Measurements from ENCODE around the gene MLLT3. TPM values are rescaled to one million over a fixed set of nuclear protein-coding genes. Genes with fewer than 3 reads are reported as not detected.

Gene MLLT3
- total RNA-seq, 1 experiment from 2014 or later, result 21.6 TPM

DNA sequence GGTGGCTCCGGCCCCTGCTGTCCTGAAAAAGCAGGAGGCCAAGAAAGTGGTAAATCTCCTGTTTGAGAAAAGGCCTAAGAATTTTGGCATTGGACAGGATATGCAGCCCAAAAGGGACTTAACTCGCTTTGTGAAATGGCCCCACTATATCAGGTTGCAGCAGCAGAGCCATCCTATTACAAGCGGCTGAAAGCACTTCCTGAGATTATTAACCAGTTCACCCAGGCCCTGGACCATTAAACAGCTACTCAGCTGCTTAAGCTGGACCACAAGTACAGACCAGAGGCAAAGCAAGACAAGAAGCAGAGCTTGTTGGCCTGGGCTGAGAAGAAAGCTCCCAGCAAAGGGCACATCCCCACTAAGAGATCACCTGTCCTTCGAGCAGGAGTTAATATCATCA, 89.7 kb downstream of the MLLT3 start:
- no peak overlapping the region for H3K27ac ChIP-seq
- H3K79me2 ChIP-seq (ENCODE audit: low read depth), result no peaks in the 10 kb centered on the region
- no peak overlapping the region for H3K4me2 ChIP-seq
- no peak overlapping the region for H2AFZ ChIP-seq
- TF ChIP-seq EZH2 (IDR thresholded peaks at IDR 0.05; ENCODE audit: low read depth), result no peak
- no peak for TF ChIP-seq CTCF (conservative IDR thresholded peaks at IDR 0.05)
- H4K20me1 ChIP-seq (ENCODE audit: insufficient read depth), result no peaks in the 10 kb centered on the region
- no peaks in the 10 kb centered on the region for H3K9me3 ChIP-seq (ENCODE audit: insufficient read depth, low read depth)
- H3K36me3 ChIP-seq (ENCODE audit: low read depth), result no peaks in the 10 kb centered on the region
- DNase-seq, result no peak
- no peaks in the 10 kb centered on the region for H3F3A ChIP-seq (ENCODE audit: insufficient read depth, low read depth)
- no peaks in the 10 kb centered on the region for H3K9me2 ChIP-seq (ENCODE audit: insufficient read depth)
- intact Hi-C loops (cut with micrococcal nuclease; ENCODE audit: unreplicated experiment), result no loop called here
- no peaks in the 10 kb centered on the region for H3K27me3 ChIP-seq (ENCODE audit: insufficient read depth, low read depth)
- H3K4me3 ChIP-seq, result no peak overlapping the region
- CTCF ChIA-PET, result no interaction called here
- no TSS peak for BruUV-seq (replicated peaks)
- POLR2A ChIA-PET (ENCODE audit: unreplicated experiment), result no interaction called here
- no peaks in the 10 kb centered on the region for H3K4me1 ChIP-seq (replicated peaks; ENCODE audit: insufficient read depth)

- no peaks in the 10 kb centered on the region for H3F3A ChIP-seq (ENCODE audit: insufficient read depth, low read depth)
- no TSS peak for BruUV-seq (replicated peaks)
- H3K27me3 ChIP-seq (ENCODE audit: insufficient read depth, low read depth), result no peaks in the 10 kb centered on the region
- intact Hi-C loops (cut with micrococcal nuclease; ENCODE audit: unreplicated experiment), result no loop called here
- no peaks in the 10 kb centered on the region for H4K20me1 ChIP-seq (ENCODE audit: insufficient read depth)
- H3K4me2 ChIP-seq, result no peak overlapping the region
- no peak overlapping the region for H3K27ac ChIP-seq
- no peak overlapping the region for H3K4me3 ChIP-seq
- no peaks in the 10 kb centered on the region for H3K36me3 ChIP-seq (ENCODE audit: low read depth)
- no peaks in the 10 kb centered on the region for H3K9me3 ChIP-seq (ENCODE audit: insufficient read depth, low read depth)
- no peaks in the 10 kb centered on the region for H3K9me2 ChIP-seq (ENCODE audit: insufficient read depth)
- no peak for DNase-seq
- ChIA-PET CTCF (no interaction called here), POLR2A (ENCODE audit: unreplicated experiment) (no interaction called here)
- H3K4me1 ChIP-seq (replicated peaks; ENCODE audit: insufficient read depth), result no peaks in the 10 kb centered on the region
- H3K79me2 ChIP-seq (ENCODE audit: low read depth), result no peaks in the 10 kb centered on the region
- no peak overlapping the region for H2AFZ ChIP-seq
- TF ChIP-seq CTCF (conservative IDR thresholded peaks at IDR 0.05), result no peak
Measured at GRCh38 chr9:20529837-20530236, 92.5 kb downstream of the MLLT3 start.

DNA sequence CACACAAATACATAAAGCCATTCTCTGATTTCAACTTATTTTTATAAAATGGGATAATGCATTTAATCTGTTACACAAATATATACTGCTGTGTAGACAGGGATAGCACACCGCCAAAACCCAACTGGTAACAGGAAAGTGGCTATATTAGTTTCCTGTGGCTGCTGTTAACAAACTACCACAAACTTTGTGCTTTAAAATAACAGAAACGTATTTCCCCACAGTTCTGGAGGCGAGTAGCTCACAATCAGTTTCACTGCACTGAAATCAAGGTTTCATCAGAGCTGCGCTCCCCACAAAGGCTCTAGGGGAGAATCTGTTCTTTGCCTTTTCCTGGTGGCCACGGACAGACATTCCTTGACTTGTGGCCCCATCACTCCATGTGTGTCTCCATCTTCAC, 94.0 kb downstream of the MLLT3 start:
- no peaks in the 10 kb centered on the region for H3K4me1 ChIP-seq (replicated peaks; ENCODE audit: insufficient read depth)
- no peaks in the 10 kb centered on the region for H3K9me3 ChIP-seq (ENCODE audit: insufficient read depth, low read depth)
- H3K27me3 ChIP-seq (ENCODE audit: insufficient read depth, low read depth), result no peaks in the 10 kb centered on the region
- no peaks in the 10 kb centered on the region for H3K79me2 ChIP-seq (ENCODE audit: low read depth)
- ChIA-PET POLR2A (ENCODE audit: unreplicated experiment) (no interaction called here), CTCF (no interaction called here)
- no peak overlapping the region for H3K27ac ChIP-seq
- no TSS peak for BruUV-seq (replicated peaks)
- no peak overlapping the region for H3K4me2 ChIP-seq
- H3K4me3 ChIP-seq, result no peak overlapping the region
- no peaks in the 10 kb centered on the region for H3F3A ChIP-seq (ENCODE audit: insufficient read depth, low read depth)
- intact Hi-C loops (cut with micrococcal nuclease; ENCODE audit: unreplicated experiment), result no loop called here
- no peak overlapping the region for H2AFZ ChIP-seq
- H4K20me1 ChIP-seq (ENCODE audit: insufficient read depth), result no peaks in the 10 kb centered on the region
- DNase-seq, result no peak
- no peaks in the 10 kb centered on the region for H3K36me3 ChIP-seq (ENCODE audit: low read depth)
- TF ChIP-seq CTCF (conservative IDR thresholded peaks at IDR 0.05) (no peak), EZH2 (IDR thresholded peaks at IDR 0.05; ENCODE audit: low read depth) (no peak)
- no peaks in the 10 kb centered on the region for H3K9me2 ChIP-seq (ENCODE audit: insufficient read depth)
